Erythroblast (primary cell): ENCODE measurements around the gene IFITM5.
"Not testable (repeated sequence)": the region's sequence is repeated elsewhere in the genome, so short reads cannot be mapped to it uniquely, and the experiment has no call there.

Experiments used
- GATA1 ChIP-seq: IDR thresholded peaks from 2 replicates; pipeline ENCODE4 v1.6.1; 2011; ENCODE audit warnings: low read depth, mild to moderate bottlenecking, control low read depth, low read length, moderate library complexity
- POLR2A ChIP-seq: IDR thresholded peaks from 2 replicates; pipeline ENCODE4 v1.6.1; 2011; ENCODE audit warnings: mild to moderate bottlenecking, low read length

GRCh38 chr11:319121-319887, 20.0 kb upstream of the IFITM5 start:
- TF ChIP-seq POLR2A, GATA1: not testable (repeated sequence)
